ENCODE data around the gene NUP93. TPM values are rescaled to one million over a fixed set of nuclear protein-coding genes. Genes with fewer than 3 reads are reported as not detected.

The NUP93 gene
- total and polyA plus RNA-seq, 2 of the 8 experiments (the other 6 are each of a cell fraction or from before 2014, with no cell fraction given): 147 to 201 TPM

- Histone ChIP-seq H3K9me3 (ENCODE audit: insufficient read depth in 2 of 2, low read depth in 1 of 2, low read length in 1 of 2) (peaks cover 17 to 28% of the 10 kb centered on the region in 2 experiments), H3K56ac (replicated peaks; ENCODE audit: insufficient read length, low read depth, low read length) (no peak overlapping the region), H2BK15ac (ENCODE audit: low read length) (no peak overlapping the region), H4K91ac (replicated peaks; ENCODE audit: insufficient read length, low read length) (no peak overlapping the region), H4K5ac (ENCODE audit: insufficient read length, low read depth, low read length) (no peak overlapping the region), H4K20me1 (replicated peaks in 1 of 2; ENCODE audit: control insufficient read depth in 1 of 2, insufficient read depth in 2 of 2, low read length in 2 of 2) (no peaks in the 10 kb centered on the region), H2AFZ (ENCODE audit: low read length) (no peak overlapping the region), H4K8ac (ENCODE audit: extremely low read depth, insufficient read depth, low read length) (no peak overlapping the region), H2BK5ac (ENCODE audit: low read depth, low read length) (no peak overlapping the region), H3K4me1 (replicated peaks in 1 of 4; ENCODE audit: control insufficient read depth in 3 of 4, insufficient read depth in 4 of 4, low read length in 3 of 4) (no peaks in the 10 kb centered on the region), H2BK20ac (ENCODE audit: low read length) (no peak overlapping the region), H3K79me1 (ENCODE audit: low read depth, low read length) (no peaks in the 10 kb centered on the region), H3K27ac (ENCODE audit: low read depth, low read length) (no peak overlapping the region), H3K9ac (replicated peaks in 1 of 4; ENCODE audit: extremely low read depth in 1 of 4, low read depth in 3 of 4, low read length in 3 of 4) (no peak overlapping the region), H2AK5ac (ENCODE audit: low read depth, low read length) (no peak overlapping the region), H3K27me3 (replicated peaks in 1 of 4; ENCODE audit: control insufficient read depth in 3 of 4, extremely low read depth in 1 of 4, insufficient read depth in 3 of 4, low read length in 3 of 4) (no peaks in the 10 kb centered on the region), H3K4me3 (ENCODE audit: extremely low read depth in 1 of 4, insufficient read depth in 2 of 4, low read depth in 3 of 4, low read length in 4 of 4) (no peak overlapping the region), H3K79me2 (ENCODE audit: control insufficient read depth in 1 of 2, insufficient read depth in 2 of 2, low read length in 2 of 2) (no peaks in the 10 kb centered on the region), H3K4ac (replicated peaks; ENCODE audit: insufficient read length, low read depth, low read length) (no peak overlapping the region), H3K23ac (ENCODE audit: insufficient read length) (no peak overlapping the region), H3K18ac (ENCODE audit: extremely low read depth, low read length) (no peak overlapping the region), H2BK120ac (replicated peaks; ENCODE audit: low read depth, low read length) (no peak overlapping the region), H3K23me2 (ENCODE audit: low read depth, low read length) (no peaks in the 10 kb centered on the region), H3K14ac (ENCODE audit: insufficient read length) (no peak overlapping the region), H3K36me3 (ENCODE audit: control insufficient read depth in 2 of 4, insufficient read depth in 4 of 4, low read length in 3 of 4) (no peaks in the 10 kb centered on the region), H2BK12ac (ENCODE audit: low read depth, low read length) (no peak overlapping the region), H3K4me2 (ENCODE audit: insufficient read depth in 1 of 2, low read depth in 2 of 2, low read length in 2 of 2) (no peak overlapping the region)
- CTCF ChIA-PET (ENCODE audit: partially characterized antibody): interaction anchor here (1.0 to 2.1 kb wide), 2 partner anchors 12 to 18 kb away, joined by 3 to 7 read pairs; no protein-coding TSS in a partner anchor
- POLR2A ChIA-PET (ENCODE audit: partially characterized antibody): interaction anchor here (1.3 to 1.4 kb wide), 2 partner anchors 11 to 44 kb away, joined by 3 read pairs; no protein-coding TSS in a partner anchor
- FAIRE-seq (no peak), DNase-seq (ENCODE audit: low read depth in 1 of 2, low spot score in 2 of 2) (no peak)
- WGBS, 2 experiments (ENCODE audit: extremely low coverage in 1 of 2, insufficient coverage in 1 of 2, insufficient read length in 1 of 2, insufficient replicate concordance in 2 of 2, low coverage in 1 of 2, low lambda C conversion rate in 2 of 2, missing lambda C conversion rate in 1 of 2): 95% methylated on average over 12 of the region's 12 CpGs; no CpG with 5 or more reads in 1 of the 2 experiments
- no peak for TF ChIP-seq CTBP2 (IDR thresholded peaks at IDR 0.05; ENCODE audit: borderline replicate concordance, insufficient read depth, insufficient read length, low read length)
- TF ChIP-seq CEBPB (IDR thresholded peaks at IDR 0.05; ENCODE audit: low read depth, low read length): no peak
- no peak for TF ChIP-seq POLR2AphosphoS5 (IDR thresholded peaks at IDR 0.05; ENCODE audit: low read depth, low read length)
- TF ChIP-seq CBX5 (IDR thresholded peaks at IDR 0.05; ENCODE audit: low read depth, low read length): no peak
- TF ChIP-seq POU5F1 (IDR thresholded peaks at IDR 0.05; ENCODE audit: low read depth, low read length): no peak
- no peak for TF ChIP-seq EP300 (IDR thresholded peaks at IDR 0.05; ENCODE audit: borderline replicate concordance in 1 of 2, low read depth in 2 of 2, low read length in 2 of 2)
- TF ChIP-seq SP1 (IDR thresholded peaks at IDR 0.05; ENCODE audit: low read depth, low read length): no peak
- no peak for TF ChIP-seq E2F6 (IDR thresholded peaks at IDR 0.05)
- TF ChIP-seq NRF1 (IDR thresholded peaks at IDR 0.05; ENCODE audit: low read depth, low read length): no peak
- TF ChIP-seq CBX8 (IDR thresholded peaks at IDR 0.05; ENCODE audit: borderline replicate concordance, low read depth, low read length): no peak
- no peak for TF ChIP-seq GTF2F1 (IDR thresholded peaks at IDR 0.05; ENCODE audit: borderline replicate concordance, low read depth, low read length)
- no peak for TF ChIP-seq USF2 (IDR thresholded peaks at IDR 0.05; ENCODE audit: low read length)
- no peak for TF ChIP-seq ZNF274 (IDR thresholded peaks at IDR 0.05; ENCODE audit: borderline replicate concordance, extremely low read depth, low read length)
Measured at GRCh38 chr16:56886296-56886695, 156.4 kb downstream of the NUP93 start.

Data from H1 (cell line).